Measurements from ENCODE around the gene TRIP6. TPM values are rescaled to one million over a fixed set of nuclear protein-coding genes. Genes with fewer than 3 reads are reported as not detected.
A peak's percentile ranks its signal among the peaks of the same experiment; 100 is the strongest.

The TRIP6 gene
- total RNA-seq, 1 donor from 2014 or later: 99.9 TPM

DNA sequence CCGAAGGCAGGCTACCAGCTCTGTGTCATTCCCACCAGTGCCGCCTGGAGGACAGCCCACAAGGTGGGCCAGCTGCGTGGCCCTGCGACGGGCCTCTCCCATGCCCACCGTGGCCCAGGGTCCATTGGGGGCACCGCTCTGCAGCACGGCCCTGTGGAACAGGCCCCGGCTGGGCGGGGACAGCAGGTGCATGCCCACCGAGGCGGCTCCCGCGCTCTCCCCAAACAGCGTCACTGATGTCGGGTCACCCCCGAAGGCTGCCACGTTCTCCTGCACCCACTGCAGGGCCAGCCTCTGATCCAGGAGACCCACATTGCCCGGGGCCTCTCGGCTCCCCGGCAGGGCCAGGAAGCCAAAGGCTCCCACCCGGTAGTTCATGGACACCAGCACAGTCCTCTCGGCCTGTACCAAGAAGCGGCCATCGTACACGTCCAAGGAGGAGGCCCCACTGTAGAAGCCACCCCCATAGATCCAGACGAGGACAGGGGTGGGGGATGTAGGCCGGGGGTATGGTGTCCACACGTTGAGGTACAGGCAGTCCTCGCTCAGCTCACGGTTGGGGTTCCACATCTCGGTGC, 26.2 kb downstream of the TRIP6 start:
- Mint-ChIP-seq H3K27me3 (ENCODE audit: low read depth, unreplicated experiment) (peaks cover 16% of the 10 kb centered on the region), H3K4me3 (ENCODE audit: unreplicated experiment) (no peak overlapping the region)
- TF ChIP-seq EZH2 (IDR thresholded peaks at IDR 0.05; ENCODE audit: insufficient read depth, low read length): no peak
- TF ChIP-seq CTCF (IDR thresholded peaks at IDR 0.05; ENCODE audit: insufficient read depth, low read depth, low read length): no peak

DNA sequence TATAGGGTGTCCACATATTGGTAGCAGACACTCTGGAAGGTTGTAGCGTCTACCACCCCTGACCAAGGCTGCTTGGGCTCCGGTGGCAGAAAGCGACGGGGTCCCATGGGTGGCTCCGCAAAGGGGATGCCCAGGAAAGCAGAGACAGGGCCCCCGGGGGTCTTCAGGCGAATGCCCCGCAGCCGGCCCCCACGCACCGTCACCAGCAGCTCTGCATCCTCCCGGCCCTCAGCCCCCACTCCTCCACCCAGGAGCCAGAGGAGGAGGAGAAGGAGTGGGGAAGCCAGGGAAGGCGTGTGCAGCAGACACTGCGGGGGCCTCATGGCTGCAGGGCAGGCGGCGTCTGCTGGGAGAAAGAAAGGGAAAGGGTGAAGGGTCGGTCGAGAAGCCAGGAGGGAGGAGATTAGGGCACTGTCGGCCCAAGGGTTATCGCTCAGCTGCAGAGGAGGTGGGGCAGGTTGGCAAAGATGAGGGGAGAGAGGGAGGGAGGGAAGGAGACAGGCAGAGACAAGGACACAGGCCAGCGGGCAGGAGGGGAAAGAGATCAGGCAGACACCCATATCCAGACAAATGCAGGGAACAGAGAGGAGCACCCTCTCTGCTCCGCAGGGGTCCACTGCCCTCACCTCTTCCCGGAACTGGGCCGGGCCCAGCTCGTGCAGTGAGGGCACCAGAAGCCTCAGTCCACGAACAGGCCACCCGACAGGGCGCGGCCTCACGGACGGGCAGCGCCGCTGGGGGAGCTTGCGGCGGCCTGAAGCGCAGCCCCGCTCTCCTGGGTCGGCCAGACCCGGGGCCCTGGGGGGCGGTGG, 26.9 kb downstream of the TRIP6 start:
- TF ChIP-seq EZH2 (IDR thresholded peaks at IDR 0.05; ENCODE audit: insufficient read depth, low read length): no peak
- no peak for TF ChIP-seq CTCF (IDR thresholded peaks at IDR 0.05; ENCODE audit: insufficient read depth, low read depth, low read length)
- H3K4me2 ChIP-seq (ENCODE audit: low read length): peak overlapping the region; percentile 82
- DNase-seq (ENCODE audit: low read depth) (no peak), FAIRE-seq (no peak)
- H3K27ac ChIP-seq (ENCODE audit: low read depth, low read length): no peak overlapping the region
- H4K20me1 ChIP-seq (ENCODE audit: insufficient read depth, low read length): no peaks in the 10 kb centered on the region
- H3K79me2 ChIP-seq (ENCODE audit: insufficient read depth, low read length): peaks cover 4% of the 10 kb centered on the region
- no peak overlapping the region for H3K4me3 ChIP-seq (ENCODE audit: insufficient read depth, low read depth, low read length)
- peaks cover 15% of the 10 kb centered on the region for H3K4me1 Mint-ChIP-seq (ENCODE audit: low read depth, unreplicated experiment)
- H3K9me3 ChIP-seq (ENCODE audit: insufficient read depth, low read depth, low read length): no peaks in the 10 kb centered on the region
- H3K9ac ChIP-seq (ENCODE audit: low read length): no peak overlapping the region
- H3K4me3 Mint-ChIP-seq (ENCODE audit: unreplicated experiment): peak overlapping the region; percentile 78
- H3K36me3 ChIP-seq (ENCODE audit: insufficient read depth, low read length): no peaks in the 10 kb centered on the region
- no peak overlapping the region for H3K27ac Mint-ChIP-seq (ENCODE audit: unreplicated experiment)
- peaks cover 31% of the 10 kb centered on the region for H3K4me1 ChIP-seq (ENCODE audit: insufficient read depth, low read length)
- peak overlapping the region; percentile 10 for H2AFZ ChIP-seq (ENCODE audit: low read depth, low read length)
- peaks cover 16% of the 10 kb centered on the region for H3K27me3 Mint-ChIP-seq (ENCODE audit: low read depth, unreplicated experiment)
- H3K9me3 Mint-ChIP-seq (ENCODE audit: unreplicated experiment): no peaks in the 10 kb centered on the region
- peaks cover 10% of the 10 kb centered on the region for H3K27me3 ChIP-seq (ENCODE audit: insufficient read depth, low read length)
- H3K36me3 Mint-ChIP-seq (ENCODE audit: low read depth, unreplicated experiment): no peaks in the 10 kb centered on the region

More for the DNA sequence above, 26.2 kb downstream of the TRIP6 start:
- Mint-ChIP-seq H3K9me3 (ENCODE audit: unreplicated experiment) (no peaks in the 10 kb centered on the region), H3K36me3 (ENCODE audit: low read depth, unreplicated experiment) (peaks cover 2% of the 10 kb centered on the region), H3K27ac (ENCODE audit: unreplicated experiment) (no peak overlapping the region), H3K4me1 (ENCODE audit: low read depth, unreplicated experiment) (peaks cover 18% of the 10 kb centered on the region)
- peaks cover 3% of the 10 kb centered on the region for H3K36me3 ChIP-seq (ENCODE audit: insufficient read depth, low read length)
- DNase-seq (ENCODE audit: low read depth) (no peak), FAIRE-seq (no peak)
- no peak overlapping the region for H3K27ac ChIP-seq (ENCODE audit: low read depth, low read length)
- no peaks in the 10 kb centered on the region for H3K9me3 ChIP-seq (ENCODE audit: insufficient read depth, low read depth, low read length)
- peaks cover 35% of the 10 kb centered on the region for H3K4me1 ChIP-seq (ENCODE audit: insufficient read depth, low read length)
- no peak overlapping the region for H3K4me3 ChIP-seq (ENCODE audit: insufficient read depth, low read depth, low read length)
- no peak overlapping the region for H3K9ac ChIP-seq (ENCODE audit: low read length)
- no peak overlapping the region for H2AFZ ChIP-seq (ENCODE audit: low read depth, low read length)
- peaks cover 11% of the 10 kb centered on the region for H3K79me2 ChIP-seq (ENCODE audit: insufficient read depth, low read length)
- H3K4me2 ChIP-seq (ENCODE audit: low read length): no peak overlapping the region
- H3K27me3 ChIP-seq (ENCODE audit: insufficient read depth, low read length): peaks cover 10% of the 10 kb centered on the region
- peaks cover 4% of the 10 kb centered on the region for H4K20me1 ChIP-seq (ENCODE audit: insufficient read depth, low read length)

Data from astrocyte (in vitro differentiated cells and primary cell).